GM21423 (cell line): ENCODE data around the gene KRT33A.
"Not testable (repeated sequence)": the region's sequence is repeated elsewhere in the genome, so short reads cannot be mapped to it uniquely, and the experiment has no call there.

Source experiments
- ATAC-seq: cut with Tn5 transposase; IDR thresholded peaks from one replicate; pipeline ENCODE4 v1.9.1; 2021; ENCODE audit warnings: mild to moderate bottlenecking, moderate library complexity; ENCODE audit not compliant: unreplicated experiment

The KRT33A gene

DNA sequence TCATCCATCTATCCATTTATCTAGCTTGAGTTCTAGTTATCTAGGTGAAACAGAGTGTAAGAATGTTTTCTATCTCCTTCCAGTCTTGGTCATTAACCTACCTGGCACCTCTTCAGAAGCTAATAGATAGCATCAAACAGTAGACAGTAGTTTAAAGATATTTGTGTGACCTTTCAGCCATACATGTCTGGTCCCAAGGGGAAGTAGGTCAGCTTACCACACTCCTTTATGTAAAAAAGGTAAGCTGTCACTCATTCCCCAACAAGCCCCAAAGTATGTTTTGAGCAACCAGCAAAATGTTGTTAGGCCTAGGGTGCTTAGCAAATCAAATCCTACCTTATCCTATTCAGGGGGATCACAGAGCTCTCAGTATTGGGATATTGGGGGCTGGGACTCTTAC is 15.4 kb upstream of the KRT33A start:
- ATAC-seq, result no peak

DNA sequence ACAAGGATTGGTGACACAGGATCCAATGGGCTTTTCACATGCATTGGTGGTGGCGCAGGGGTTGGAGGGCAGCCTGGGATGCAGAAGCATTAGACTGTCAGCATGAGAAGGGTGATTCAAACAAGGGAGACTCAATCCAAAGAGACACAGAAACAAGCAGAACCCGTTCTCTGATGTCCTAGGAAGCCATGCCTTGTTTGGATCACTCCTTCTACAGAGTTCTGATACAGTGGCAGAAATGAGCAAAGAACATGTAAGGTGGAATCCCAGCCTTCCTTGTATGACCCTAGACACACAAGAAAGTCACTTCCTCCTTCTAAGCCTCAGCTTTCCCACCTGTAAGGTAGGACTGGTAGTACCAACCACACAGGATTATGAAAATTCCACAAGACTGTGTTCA is 13.3 kb upstream of the KRT33A start:
- no peak for ATAC-seq

- ATAC-seq, result no peak
These were observed 9.8 kb upstream of the KRT33A start for GRCh38 chr17:41360296-41360995.

DNA sequence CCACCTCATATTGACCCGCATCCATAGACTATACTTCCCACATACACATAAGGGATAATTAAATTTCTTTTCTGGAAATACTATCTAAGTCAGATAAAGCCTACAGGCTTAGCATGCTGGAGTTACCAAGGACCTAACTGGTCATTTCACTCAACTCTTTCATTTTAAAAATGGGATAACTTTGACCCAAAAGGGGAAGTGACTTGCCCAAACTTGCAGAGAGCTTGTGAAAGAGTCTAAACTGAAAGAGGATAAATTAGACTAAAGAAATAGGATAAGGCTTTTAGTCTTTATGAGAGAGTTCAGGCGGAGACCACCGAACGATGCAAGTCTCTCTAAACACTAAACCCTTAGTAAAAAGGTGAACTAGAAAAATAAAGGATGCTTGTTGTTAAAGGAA is 3.9 kb upstream of the KRT33A start:
- no peak for ATAC-seq

GRCh38 chr17:41352597-41353366 is 2.2 kb upstream of the KRT33A start:
- no peak for ATAC-seq

DNA sequence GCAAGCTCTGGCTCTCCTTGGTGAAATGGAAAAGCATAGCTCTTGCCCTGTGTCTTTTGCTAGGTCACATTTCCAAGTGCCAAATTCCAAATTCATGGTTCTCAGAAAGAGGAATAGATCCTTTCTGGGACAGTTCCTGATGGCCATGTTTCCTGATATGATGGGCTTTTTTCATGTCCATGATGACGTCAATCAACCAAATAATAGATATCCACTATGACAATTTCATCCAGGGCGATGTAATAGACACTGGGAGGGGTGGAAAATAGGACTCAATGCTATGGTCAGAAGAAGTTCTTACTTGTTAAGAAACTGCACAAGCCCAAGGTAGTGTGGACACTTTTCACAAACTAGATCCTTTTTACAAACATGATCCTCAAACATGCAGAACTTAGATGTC is 549 bp upstream of the KRT33A start:
- ATAC-seq, result no peak

DNA sequence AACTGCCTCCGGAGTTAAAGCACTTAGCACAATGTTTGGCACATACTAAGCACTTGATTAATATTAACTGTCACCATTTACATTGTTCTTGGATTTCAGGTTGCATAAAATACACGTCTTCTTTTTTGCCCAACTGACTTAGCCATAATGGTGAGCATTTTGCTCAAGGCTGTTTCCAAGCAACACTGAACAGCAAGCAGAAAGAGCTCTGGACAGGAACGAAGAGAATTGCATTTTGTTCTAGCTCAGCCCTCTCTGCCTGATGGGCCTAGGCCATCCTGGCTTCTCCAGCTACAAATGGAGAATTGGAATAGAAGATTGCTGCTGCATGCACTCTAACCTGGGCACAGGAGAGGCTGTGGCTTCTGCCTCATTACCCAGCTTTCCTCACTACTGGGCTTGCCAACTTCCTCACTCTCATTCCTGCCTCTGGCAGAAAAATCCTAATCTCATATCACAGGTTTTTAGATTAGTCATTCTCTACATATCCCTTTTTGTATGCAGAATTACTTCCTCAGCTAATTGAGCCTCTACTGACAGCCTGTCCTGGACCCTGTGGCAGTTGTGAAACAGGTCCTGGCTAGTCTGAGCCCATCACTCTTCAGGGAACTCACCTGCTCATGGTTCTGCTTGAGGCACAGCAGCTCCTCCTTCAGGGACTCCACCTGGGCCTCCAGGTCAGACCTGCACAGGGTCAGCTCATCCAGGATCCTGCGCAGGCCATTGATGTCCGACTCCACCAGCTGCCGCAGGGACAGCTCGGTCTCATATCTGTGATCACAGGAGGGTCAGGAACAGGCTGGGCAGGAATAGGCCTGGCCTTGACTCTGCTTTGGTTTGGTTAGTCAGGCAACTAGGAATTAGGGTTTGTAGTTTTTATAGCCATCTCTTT is 2.5 kb downstream of the KRT33A start:
- no peak for ATAC-seq

DNA sequence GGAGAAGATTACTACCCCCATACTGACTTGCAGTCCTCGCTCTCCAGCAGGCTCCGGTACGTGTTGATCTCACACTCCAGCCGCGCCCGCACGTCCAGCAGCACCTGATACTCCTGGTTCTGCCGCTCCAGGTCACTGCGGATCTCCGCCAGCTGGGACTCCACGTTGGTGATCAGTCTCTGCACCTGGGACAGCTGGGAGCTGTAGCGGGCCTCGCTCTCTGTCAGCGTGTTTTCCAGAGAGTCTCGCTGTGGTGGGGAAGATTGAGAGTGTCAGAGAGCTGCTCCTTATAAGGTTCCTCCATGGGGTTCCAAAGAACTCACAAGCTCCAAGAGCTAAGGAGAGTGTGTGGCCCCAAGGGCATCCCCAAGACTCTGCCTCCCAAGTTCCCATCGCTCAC is 4.2 kb downstream of the KRT33A start:
- not testable (repeated sequence) for ATAC-seq

- ATAC-seq, result no peak
These were observed 4.6 kb downstream of the KRT33A start for GRCh38 chr17:41345992-41346391.

- no peak for ATAC-seq
These were observed 7.6 kb downstream of the KRT33A start for GRCh38 chr17:41343029-41343428.

GRCh38 chr17:41340934-41341861 is 9.4 kb downstream of the KRT33A start:
- ATAC-seq, result peak; percentile 41

DNA sequence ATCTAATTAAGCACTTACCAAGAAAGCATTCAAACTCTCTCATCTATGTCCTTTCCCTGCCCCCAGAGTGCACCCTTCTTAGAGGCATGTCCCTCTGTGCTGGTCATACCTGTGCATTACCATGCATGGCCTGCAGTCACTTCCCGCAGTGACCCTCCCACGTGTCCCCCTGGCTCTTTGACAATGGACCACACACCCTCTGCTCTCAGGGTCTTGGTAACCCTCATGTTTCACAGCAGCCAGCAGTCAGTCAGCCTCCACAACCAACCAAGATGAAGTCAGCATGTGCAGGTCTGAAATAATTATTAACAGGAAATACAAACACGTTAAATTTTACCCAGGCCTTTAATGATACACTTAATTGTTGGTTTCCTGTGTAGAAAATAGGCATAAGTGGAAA is 10.1 kb downstream of the KRT33A start:
- peak; percentile 31 for ATAC-seq

DNA sequence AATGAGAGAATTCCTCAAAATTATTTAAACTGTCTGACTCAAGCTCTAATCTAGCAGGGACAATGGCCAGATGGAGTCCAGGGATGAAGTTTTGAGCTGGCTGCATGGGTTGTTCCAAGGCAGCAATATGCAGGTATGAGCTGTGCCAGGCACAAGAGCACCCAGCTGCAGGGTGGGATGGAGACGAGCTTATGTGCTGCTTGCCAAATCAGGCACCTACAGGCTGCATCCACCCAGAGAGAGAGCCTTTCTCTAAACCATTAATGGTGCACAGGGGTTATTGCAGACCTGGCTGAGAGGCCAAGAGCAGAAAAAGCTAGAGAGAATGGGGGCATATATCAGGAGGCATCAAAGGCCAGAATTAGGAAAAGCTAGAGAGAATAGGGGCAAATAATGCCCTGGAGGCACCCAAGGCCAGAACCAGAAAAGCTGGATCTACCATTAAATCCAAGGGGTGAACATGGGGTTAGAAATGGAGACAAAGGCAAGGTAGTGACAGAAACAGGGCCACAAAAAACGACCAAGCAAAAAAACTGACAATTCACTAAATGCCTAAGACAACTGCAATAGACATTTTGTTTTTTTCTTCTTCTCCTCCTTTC is 11.0 kb downstream of the KRT33A start:
- no peak for ATAC-seq

DNA sequence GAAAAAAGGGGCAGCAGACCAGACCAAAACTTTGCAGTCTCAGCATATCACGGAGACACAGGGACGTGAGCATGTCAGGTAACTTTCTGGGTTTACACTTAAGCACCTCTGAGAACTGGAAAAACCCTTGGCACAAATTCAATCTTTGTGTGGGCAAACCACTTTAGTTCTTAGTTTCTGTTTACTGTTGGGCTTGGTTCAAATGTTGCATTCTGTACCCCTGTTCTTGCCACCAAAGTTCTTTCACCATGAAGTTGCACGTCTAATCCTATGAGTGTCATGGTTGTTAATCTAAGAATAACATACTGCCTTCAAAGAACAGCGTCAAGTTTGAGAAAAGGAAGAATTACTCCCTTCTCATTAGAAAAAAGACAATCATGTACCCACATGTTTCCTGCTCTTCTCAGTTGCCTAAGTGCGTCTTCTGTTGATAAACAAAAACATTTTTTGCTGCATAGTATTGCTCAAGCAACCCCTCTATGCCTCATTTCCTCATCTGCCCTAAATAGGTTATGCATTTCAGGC is 11.6 kb downstream of the KRT33A start:
- peak; percentile 40 for ATAC-seq

DNA sequence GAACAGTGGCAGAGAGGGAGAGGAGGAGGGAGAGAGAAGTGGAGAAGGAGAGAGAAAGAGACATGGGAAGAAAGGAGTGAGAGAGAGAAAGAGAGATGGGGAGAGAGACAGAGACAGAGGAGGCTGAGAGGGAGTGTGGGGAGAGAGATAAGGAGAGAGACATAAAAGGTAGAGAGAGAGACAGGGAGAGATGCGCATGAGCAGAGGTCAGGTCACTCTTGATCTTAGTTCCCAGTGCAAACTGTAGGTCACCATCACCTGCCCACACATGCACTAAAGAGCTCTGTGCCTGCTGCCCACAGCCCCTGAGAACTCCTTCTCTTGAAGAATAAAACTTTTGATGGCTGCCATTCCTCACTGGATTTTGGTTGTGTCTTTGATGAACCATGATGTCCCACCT is 14.9 kb downstream of the KRT33A start:
- no peak for ATAC-seq

GRCh38 chr17:41334385-41335305 is 16.0 kb downstream of the KRT33A start:
- ATAC-seq, result no peak

GRCh38 chr17:41333836-41334235 is 16.8 kb downstream of the KRT33A start:
- no peak for ATAC-seq

DNA sequence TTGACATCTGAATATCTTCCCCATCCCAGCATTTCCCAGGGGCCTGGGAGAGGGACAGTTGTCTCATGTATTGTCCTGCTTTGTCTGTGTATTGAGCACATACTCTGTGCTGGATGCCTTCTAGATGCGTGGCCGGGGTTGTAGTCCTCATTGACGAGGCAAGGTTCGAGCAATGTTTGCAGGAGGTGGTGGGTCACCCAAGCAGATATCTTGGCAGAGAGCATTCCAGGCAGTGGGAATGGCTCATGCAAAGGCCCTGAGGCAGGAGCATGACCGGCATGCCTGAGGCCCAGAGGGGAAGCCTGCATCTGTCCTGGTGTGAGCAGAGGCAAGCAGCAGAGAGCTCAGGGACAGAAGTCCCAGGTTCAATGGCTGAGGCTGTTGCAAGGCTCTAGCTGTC is 17.5 kb downstream of the KRT33A start:
- ATAC-seq, result no peak

DNA sequence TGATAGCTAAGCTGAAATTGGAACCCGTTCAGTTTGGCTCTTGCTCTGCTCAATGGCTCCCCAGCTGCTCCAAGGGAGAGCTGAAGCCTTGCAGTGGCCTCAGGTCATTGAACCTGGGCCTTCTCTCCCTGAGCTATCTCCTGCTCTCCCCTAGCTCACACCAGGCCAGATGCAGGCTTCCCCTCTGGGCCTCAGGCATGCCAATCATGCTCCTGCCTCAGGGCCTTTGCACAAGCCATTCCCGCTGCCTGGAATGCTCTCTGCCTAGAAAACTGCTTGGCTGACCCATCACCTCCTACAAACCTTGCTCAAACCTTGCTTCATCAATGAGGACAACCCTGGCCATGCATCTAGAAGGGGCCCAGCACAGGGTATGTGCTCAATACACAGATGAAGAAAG is 18.4 kb downstream of the KRT33A start:
- ATAC-seq, result no peak
